ENCODE data around the gene NEMP2.
A peak's percentile ranks its signal among the peaks of the same experiment; 100 is the strongest.

Gene NEMP2

DNA sequence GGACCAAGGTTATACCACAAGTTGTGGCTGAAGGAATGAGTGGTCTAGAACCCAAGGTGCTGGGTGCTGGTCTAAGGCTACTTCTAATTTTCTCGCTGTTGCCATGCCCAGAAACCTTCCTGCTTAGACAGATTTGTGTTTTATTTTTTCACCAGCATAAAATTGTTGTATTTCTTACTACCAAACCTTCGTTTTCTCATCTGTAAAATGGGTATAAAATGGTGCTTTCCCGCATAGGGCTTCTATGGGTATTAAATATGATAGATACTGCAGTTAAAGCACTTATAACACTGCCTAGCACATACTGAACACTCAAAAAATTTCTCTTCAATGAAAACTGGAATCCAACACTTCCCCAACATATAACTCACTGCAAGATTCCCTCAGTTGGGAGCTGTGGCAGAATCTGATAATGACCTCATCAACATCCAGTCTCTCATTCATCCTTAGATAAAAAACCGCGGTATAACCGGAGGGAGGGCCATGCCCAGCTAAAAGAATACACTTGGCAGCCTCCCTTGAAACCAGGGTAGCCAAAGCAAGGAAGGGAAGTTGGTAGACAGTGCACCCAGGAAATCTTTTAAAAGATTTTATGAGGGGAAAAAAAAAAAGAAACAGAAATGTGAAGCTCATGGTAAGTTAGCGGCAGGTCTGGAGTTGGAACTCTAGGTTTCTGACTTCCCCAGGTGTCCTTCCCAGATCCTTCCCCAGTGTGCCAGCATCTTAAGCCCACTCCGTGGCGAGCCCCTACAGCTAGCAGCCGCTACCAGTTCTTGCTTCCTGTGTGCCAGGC is 1.2 kb downstream of the NEMP2 start:
- peak overlapping the region; percentile 53 for H3K4me3 ChIP-seq (ENCODE audit: severe bottlenecking)
- peaks cover 16% of the 10 kb centered on the region for H3K4me1 ChIP-seq (ENCODE audit: insufficient read depth, poor library complexity, severe bottlenecking)
- DNase-seq (ENCODE audit: low spot score) (no peak), ATAC-seq (ENCODE audit: low read depth) (no peak)
- peak overlapping the region; percentile 69 for H3K27ac ChIP-seq (ENCODE audit: poor library complexity, severe bottlenecking)
- no peaks in the 10 kb centered on the region for H3K36me3 ChIP-seq (ENCODE audit: low read depth)
- H3K9me3 ChIP-seq (ENCODE audit: severe bottlenecking): no peaks in the 10 kb centered on the region
- no peak for TF ChIP-seq CTCF (IDR thresholded peaks at IDR 0.05; ENCODE audit: poor library complexity, severe bottlenecking)
- no peaks in the 10 kb centered on the region for H3K27me3 ChIP-seq (ENCODE audit: insufficient read depth, poor library complexity, severe bottlenecking)

DNA sequence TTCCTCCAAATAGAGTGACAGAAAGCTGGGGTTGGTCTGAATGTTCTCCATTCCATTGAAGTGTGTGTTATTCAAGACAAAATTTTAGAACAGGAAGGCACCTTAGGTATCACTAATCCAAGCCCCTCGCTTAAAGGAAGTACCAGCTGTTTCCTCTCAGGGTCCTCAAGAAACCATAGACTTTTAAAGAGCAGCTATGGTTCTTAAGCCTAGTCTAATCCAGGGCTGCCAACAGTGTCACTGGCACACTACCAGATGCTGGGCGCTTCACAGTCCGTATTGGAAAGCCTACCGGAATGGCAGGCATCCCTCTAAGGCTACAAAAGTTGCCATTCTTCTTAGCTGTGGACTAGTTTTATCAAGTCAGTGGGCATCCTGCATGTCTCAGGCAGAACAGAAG is 1.9 kb downstream of the NEMP2 start:
- Histone ChIP-seq H3K4me3 (ENCODE audit: severe bottlenecking) (no peak overlapping the region), H3K27me3 (ENCODE audit: insufficient read depth, poor library complexity, severe bottlenecking) (no peaks in the 10 kb centered on the region), H3K4me1 (ENCODE audit: insufficient read depth, poor library complexity, severe bottlenecking) (peaks cover 16% of the 10 kb centered on the region), H3K27ac (ENCODE audit: poor library complexity, severe bottlenecking) (no peak overlapping the region), H3K9me3 (ENCODE audit: severe bottlenecking) (no peaks in the 10 kb centered on the region), H3K36me3 (ENCODE audit: low read depth) (no peaks in the 10 kb centered on the region)
- no peak for DNase-seq (ENCODE audit: low spot score)
- ATAC-seq (ENCODE audit: low read depth): no peak
- no peak for TF ChIP-seq CTCF (IDR thresholded peaks at IDR 0.05; ENCODE audit: poor library complexity, severe bottlenecking)

GRCh38 chr2:190530248-190530900 is 4.1 kb downstream of the NEMP2 start:
- Histone ChIP-seq H3K27me3 (ENCODE audit: insufficient read depth, poor library complexity, severe bottlenecking) (no peaks in the 10 kb centered on the region), H3K27ac (ENCODE audit: poor library complexity, severe bottlenecking) (no peak overlapping the region), H3K4me1 (ENCODE audit: insufficient read depth, poor library complexity, severe bottlenecking) (peaks cover 11% of the 10 kb centered on the region), H3K9me3 (ENCODE audit: severe bottlenecking) (no peaks in the 10 kb centered on the region), H3K36me3 (ENCODE audit: low read depth) (no peaks in the 10 kb centered on the region), H3K4me3 (ENCODE audit: severe bottlenecking) (no peak overlapping the region)
- no peak for TF ChIP-seq CTCF (IDR thresholded peaks at IDR 0.05; ENCODE audit: poor library complexity, severe bottlenecking)
- ATAC-seq (ENCODE audit: low read depth) (no peak), DNase-seq (ENCODE audit: low spot score) (no peak)

- TF ChIP-seq CTCF (IDR thresholded peaks at IDR 0.05; ENCODE audit: poor library complexity, severe bottlenecking): no peak
- no peak for DNase-seq (ENCODE audit: low spot score)
- H3K4me1 ChIP-seq (ENCODE audit: insufficient read depth, poor library complexity, severe bottlenecking): peaks cover 11% of the 10 kb centered on the region
- H3K9me3 ChIP-seq (ENCODE audit: severe bottlenecking): no peaks in the 10 kb centered on the region
- no peak for ATAC-seq (ENCODE audit: low read depth)
- H3K27ac ChIP-seq (ENCODE audit: poor library complexity, severe bottlenecking): no peak overlapping the region
- no peaks in the 10 kb centered on the region for H3K36me3 ChIP-seq (ENCODE audit: low read depth)
- H3K4me3 ChIP-seq (ENCODE audit: severe bottlenecking): no peak overlapping the region
- no peaks in the 10 kb centered on the region for H3K27me3 ChIP-seq (ENCODE audit: insufficient read depth, poor library complexity, severe bottlenecking)
Measured at GRCh38 chr2:190529486-190530247, 4.9 kb downstream of the NEMP2 start.

Measured in RWPE2 (cell line).